ENCODE data around the gene ZDHHC11.
"Not testable (repeated sequence)": the region's sequence is repeated elsewhere in the genome, so short reads cannot be mapped to it uniquely, and the experiment has no call there.

ZDHHC11 gene

GRCh38 chr5:845031-845675 is 5.6 kb downstream of the ZDHHC11 start:
- DNase-seq (ENCODE audit: low spot score) = not testable (repeated sequence)

- not testable (repeated sequence) for DNase-seq (ENCODE audit: low spot score)
Observed at GRCh38 chr5:844426-844825, 6.4 kb downstream of the ZDHHC11 start.

GRCh38 chr5:843926-844325 is 6.9 kb downstream of the ZDHHC11 start:
- not testable (repeated sequence) for DNase-seq (ENCODE audit: low spot score)

- not testable (repeated sequence) for DNase-seq (ENCODE audit: low spot score)
Observed at GRCh38 chr5:843371-843770, 7.4 kb downstream of the ZDHHC11 start.

GRCh38 chr5:842402-843221 is 8.2 kb downstream of the ZDHHC11 start:
- not testable (repeated sequence) for DNase-seq (ENCODE audit: low spot score)

GRCh38 chr5:841531-842401 is 9.0 kb downstream of the ZDHHC11 start:
- DNase-seq (ENCODE audit: low spot score) = not testable (repeated sequence)

GRCh38 chr5:840974-841435 is 9.8 kb downstream of the ZDHHC11 start:
- DNase-seq (ENCODE audit: low spot score) = not testable (repeated sequence)

- DNase-seq (ENCODE audit: low spot score) = not testable (repeated sequence)
Observed at GRCh38 chr5:840118-840973, 10.4 kb downstream of the ZDHHC11 start.

GRCh38 chr5:838431-838851 is 12.3 kb downstream of the ZDHHC11 start:
- not testable (repeated sequence) for DNase-seq (ENCODE audit: low spot score)

GRCh38 chr5:837621-838121 is 13.1 kb downstream of the ZDHHC11 start:
- DNase-seq (ENCODE audit: low spot score) = not testable (repeated sequence)

GRCh38 chr5:835933-836612 is 14.7 kb downstream of the ZDHHC11 start:
- not testable (repeated sequence) for DNase-seq (ENCODE audit: low spot score)

GRCh38 chr5:834013-834412 is 16.8 kb downstream of the ZDHHC11 start:
- not testable (repeated sequence) for DNase-seq (ENCODE audit: low spot score)

- not testable (repeated sequence) for DNase-seq (ENCODE audit: low spot score)
Observed at GRCh38 chr5:828194-828593, 22.6 kb downstream of the ZDHHC11 start.

- DNase-seq (ENCODE audit: low spot score) = not testable (repeated sequence)
Observed at GRCh38 chr5:825544-825943, 25.2 kb downstream of the ZDHHC11 start.

GRCh38 chr5:821504-821903 is 29.3 kb downstream of the ZDHHC11 start:
- no peak for DNase-seq (ENCODE audit: low spot score)

- DNase-seq (ENCODE audit: low spot score) = no peak
Observed at GRCh38 chr5:820245-820644, 30.5 kb downstream of the ZDHHC11 start.

GRCh38 chr5:819078-819477 is 31.7 kb downstream of the ZDHHC11 start:
- DNase-seq (ENCODE audit: low spot score) = no peak

GRCh38 chr5:816176-816575 is 34.6 kb downstream of the ZDHHC11 start:
- DNase-seq (ENCODE audit: low spot score) = no peak

GRCh38 chr5:815449-815848 is 35.3 kb downstream of the ZDHHC11 start:
- DNase-seq (ENCODE audit: low spot score) = no peak

- DNase-seq (ENCODE audit: low spot score) = not testable (repeated sequence)
Observed at GRCh38 chr5:813575-813974, 37.2 kb downstream of the ZDHHC11 start.

All from hematopoietic multipotent progenitor cell treated with erythropoietin and hydrocortisone succinate and interleukin-3 and kit ligand, for 17 days (in vitro differentiated cells).